Cardiac muscle cell (in vitro differentiated cells and primary cell): ENCODE measurements around the gene CALN1. TPM values are rescaled to one million over a fixed set of nuclear protein-coding genes. Genes with fewer than 3 reads are reported as not detected.

ENCODE experiments used
- DNase-seq, 2 donors: peaks; one replicate each; pipeline versions ENCODE4 v3.0.0 to v3.0.0-alpha.2; 2010 to 2017; ENCODE audit warnings: low read depth in 1 of 2, low spot score in 1 of 2
- H3K27ac ChIP-seq: fragments of 200-600 bp; sonication (generic); 2 replicates; pipeline ENCODE4 v1.5.1; 2016
- H3K27me3 ChIP-seq: fragments of 200-600 bp; sonication (generic); 2 replicates; pipeline ENCODE4 v1.6.0; 2016; ENCODE audit warnings: control low read depth
- H3K36me3 ChIP-seq: fragments of 200-600 bp; sonication (generic); 2 replicates; pipeline ENCODE4 v1.5.1; 2016; ENCODE audit warnings: control low read depth
- H3K4me1 ChIP-seq: fragments of 200-600 bp; sonication (generic); 2 replicates; pipeline ENCODE4 v1.8.1; 2017; ENCODE audit warnings: low read depth, mild to moderate bottlenecking, mixed run types
- H3K4me3 ChIP-seq: fragments of 200-600 bp; sonication (generic); 2 replicates; pipeline ENCODE4 v1.5.1; 2016; ENCODE audit warnings: mild to moderate bottlenecking
- H3K9me3 ChIP-seq: fragments of 200-600 bp; sonication (generic); 2 replicates; pipeline ENCODE4 v1.5.1; 2017; ENCODE audit warnings: low read depth, mild to moderate bottlenecking, control low read depth
- polyA plus RNA-seq: library from polyadenylated mRNA; unstranded; fragments of >200 nt; fragmentation: Nextera tagmentation; extraction: Ambion mirVana; gene quantifications from 2 replicates; pipeline ENCODE4 v1.2.1, GENCODE V29; 2016
- total RNA-seq: library from RNA; depleted of rRNA; stranded (reverse); fragments of >200 nt; gene quantifications from 2 replicates; pipeline ENCODE4 v1.2.3, GENCODE V29; 2016
- TF ChIP-seq, protein P1 (sequence below): IDR thresholded peaks from 2 replicates; pipeline ENCODE4 v1.5.1; 2012; ENCODE audit warnings: low read depth, mild to moderate bottlenecking, low read length

CALN1 gene
- total and polyA plus RNA-seq, 2 experiments from 2014 or later = 0.03 to 0.18 TPM

DNA sequence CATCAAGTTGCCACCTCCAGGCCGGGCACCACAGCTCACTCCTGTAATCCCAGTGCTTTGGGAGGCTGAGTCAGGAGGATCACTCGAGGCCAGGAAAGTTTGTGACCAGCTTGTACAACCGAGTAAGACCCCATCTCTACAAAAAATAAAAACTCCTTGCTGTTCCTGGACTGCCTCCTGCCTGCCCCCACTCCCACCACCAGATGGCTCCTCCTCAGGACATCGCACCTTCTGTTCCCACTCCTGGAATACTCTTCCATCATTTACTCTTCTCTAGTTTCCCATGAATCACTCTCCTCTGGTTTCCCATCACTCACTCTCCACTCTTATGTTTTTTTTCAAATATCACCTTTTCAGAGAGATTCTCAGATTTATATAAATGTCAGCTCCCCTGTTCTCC is 540.7 kb downstream of the CALN1 start:
- TF ChIP-seq, protein P1, sequence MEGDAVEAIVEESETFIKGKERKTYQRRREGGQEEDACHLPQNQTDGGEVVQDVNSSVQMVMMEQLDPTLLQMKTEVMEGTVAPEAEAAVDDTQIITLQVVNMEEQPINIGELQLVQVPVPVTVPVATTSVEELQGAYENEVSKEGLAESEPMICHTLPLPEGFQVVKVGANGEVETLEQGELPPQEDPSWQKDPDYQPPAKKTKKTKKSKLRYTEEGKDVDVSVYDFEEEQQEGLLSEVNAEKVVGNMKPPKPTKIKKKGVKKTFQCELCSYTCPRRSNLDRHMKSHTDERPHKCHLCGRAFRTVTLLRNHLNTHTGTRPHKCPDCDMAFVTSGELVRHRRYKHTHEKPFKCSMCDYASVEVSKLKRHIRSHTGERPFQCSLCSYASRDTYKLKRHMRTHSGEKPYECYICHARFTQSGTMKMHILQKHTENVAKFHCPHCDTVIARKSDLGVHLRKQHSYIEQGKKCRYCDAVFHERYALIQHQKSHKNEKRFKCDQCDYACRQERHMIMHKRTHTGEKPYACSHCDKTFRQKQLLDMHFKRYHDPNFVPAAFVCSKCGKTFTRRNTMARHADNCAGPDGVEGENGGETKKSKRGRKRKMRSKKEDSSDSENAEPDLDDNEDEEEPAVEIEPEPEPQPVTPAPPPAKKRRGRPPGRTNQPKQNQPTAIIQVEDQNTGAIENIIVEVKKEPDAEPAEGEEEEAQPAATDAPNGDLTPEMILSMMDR = no peak
- no peaks in the 10 kb centered on the region for H3K27me3 ChIP-seq
- no peak for DNase-seq
- no peaks in the 10 kb centered on the region for H3K4me1 ChIP-seq
- no peak overlapping the region for H3K27ac ChIP-seq
- H3K36me3 ChIP-seq = no peaks in the 10 kb centered on the region
- H3K4me3 ChIP-seq = no peak overlapping the region
- no peaks in the 10 kb centered on the region for H3K9me3 ChIP-seq

DNA sequence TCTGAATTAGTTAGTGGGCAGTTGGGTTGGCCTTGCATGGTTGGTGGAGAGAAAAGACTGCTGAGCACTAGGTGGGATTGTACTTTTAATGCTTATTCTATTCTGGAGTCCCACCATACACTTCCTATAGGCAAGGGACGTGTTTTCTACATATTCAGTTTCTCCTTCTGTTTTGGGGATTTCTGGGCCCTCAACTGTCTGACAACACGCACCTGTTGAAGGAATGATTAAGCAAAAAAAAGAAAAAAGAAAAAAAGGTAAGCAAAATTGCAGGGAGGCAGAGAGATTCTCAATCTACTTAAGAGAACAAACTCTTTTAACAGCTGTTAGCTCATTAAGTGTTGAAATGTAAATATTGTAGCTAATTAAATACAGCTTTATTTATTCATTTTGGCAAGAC is 541.3 kb downstream of the CALN1 start:
- no peaks in the 10 kb centered on the region for H3K9me3 ChIP-seq
- TF ChIP-seq, protein P1 = no peak
- H3K4me1 ChIP-seq = no peaks in the 10 kb centered on the region
- DNase-seq = no peak
- no peak overlapping the region for H3K4me3 ChIP-seq
- no peaks in the 10 kb centered on the region for H3K36me3 ChIP-seq
- no peak overlapping the region for H3K27ac ChIP-seq
- H3K27me3 ChIP-seq = no peaks in the 10 kb centered on the region

DNA sequence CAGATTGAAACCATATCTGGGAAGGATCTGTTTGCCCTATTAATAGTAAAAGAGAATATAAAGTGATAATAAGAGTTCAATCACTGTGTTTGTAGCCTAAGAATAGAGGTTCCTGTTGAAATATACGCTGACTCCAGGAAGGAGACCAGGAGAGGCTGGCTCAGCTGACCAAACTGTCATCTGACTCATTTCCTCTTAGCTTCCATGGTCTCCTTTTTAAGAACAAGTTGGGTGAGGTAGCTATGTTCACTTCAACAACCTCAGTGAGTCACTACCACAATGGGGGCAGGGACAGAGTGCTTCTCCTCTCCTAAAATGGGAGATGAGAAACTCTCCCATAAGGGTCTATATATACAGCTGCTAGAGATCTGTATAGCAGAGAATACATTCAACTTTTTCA is 543.3 kb downstream of the CALN1 start:
- TF ChIP-seq, protein P1 = no peak
- no peaks in the 10 kb centered on the region for H3K36me3 ChIP-seq
- no peak overlapping the region for H3K27ac ChIP-seq
- no peak overlapping the region for H3K4me3 ChIP-seq
- no peaks in the 10 kb centered on the region for H3K27me3 ChIP-seq
- H3K4me1 ChIP-seq = no peaks in the 10 kb centered on the region
- no peaks in the 10 kb centered on the region for H3K9me3 ChIP-seq
- peak in 1 of 2 donors; percentile 0 for DNase-seq

DNA sequence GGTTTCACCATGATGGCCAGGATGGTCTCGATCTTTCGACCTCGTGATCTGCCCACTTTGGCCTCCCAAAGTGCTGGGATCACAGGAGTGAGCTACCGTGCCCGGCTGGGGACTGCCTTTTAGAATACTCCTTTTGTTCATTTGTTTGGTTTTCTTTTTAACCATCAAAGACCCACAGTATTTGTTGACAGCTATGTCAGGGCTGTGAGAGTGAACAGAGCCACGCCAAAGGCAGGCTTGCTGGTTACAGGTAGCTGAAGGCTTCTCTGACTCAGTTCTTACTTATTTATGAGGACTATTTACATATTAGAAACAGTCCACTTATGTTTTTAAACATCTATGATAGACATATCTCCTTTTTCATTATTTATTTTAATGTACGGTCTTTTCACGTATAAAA is 544.5 kb downstream of the CALN1 start:
- Histone ChIP-seq H3K4me1 (no peaks in the 10 kb centered on the region), H3K27me3 (no peaks in the 10 kb centered on the region), H3K9me3 (no peaks in the 10 kb centered on the region), H3K4me3 (no peak overlapping the region), H3K27ac (no peak overlapping the region), H3K36me3 (no peaks in the 10 kb centered on the region)
- TF ChIP-seq, protein P1 = no peak
- no peak for DNase-seq

DNA sequence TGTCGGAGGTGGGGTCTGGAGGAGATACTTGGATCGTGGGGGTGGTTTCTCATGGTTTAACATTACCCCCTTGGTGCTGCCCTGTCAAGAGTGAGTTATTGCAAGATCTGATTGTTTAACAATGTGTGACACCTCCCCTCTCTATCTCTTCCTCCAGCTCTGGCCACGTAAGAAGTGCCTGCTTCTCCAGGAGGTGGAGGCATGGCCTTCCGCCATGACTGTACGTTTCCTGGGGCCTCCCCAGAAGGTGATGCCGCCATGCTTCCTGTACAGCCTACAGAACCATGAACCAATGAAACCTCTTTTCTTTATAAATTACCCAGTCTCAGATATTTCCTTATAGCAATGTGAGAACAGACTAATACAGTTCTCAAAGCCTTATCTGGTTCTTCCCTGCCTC is 547.0 kb downstream of the CALN1 start:
- H3K4me3 ChIP-seq = no peak overlapping the region
- DNase-seq = no peak
- H3K4me1 ChIP-seq = no peaks in the 10 kb centered on the region
- H3K27ac ChIP-seq = no peak overlapping the region
- no peaks in the 10 kb centered on the region for H3K27me3 ChIP-seq
- TF ChIP-seq, protein P1 = no peak
- no peaks in the 10 kb centered on the region for H3K36me3 ChIP-seq
- no peaks in the 10 kb centered on the region for H3K9me3 ChIP-seq

DNA sequence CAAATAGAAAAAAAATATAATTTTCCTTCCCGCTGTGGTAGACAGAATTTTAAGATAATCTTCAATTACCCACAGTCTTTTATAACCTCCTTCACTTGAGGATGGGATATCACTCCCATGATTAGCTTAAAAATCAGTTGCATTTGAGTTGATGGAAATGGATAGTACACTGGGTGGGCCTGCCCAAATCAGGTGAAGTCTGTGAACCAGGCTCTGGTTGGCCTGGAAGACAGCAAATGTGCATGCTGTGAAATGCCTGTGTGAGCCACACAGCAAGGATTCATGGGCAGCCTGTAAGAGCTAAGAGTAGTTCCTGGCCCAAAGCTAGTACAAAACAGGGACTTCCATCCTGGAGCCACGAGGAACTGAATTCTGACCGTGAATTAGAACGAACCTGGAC is 548.0 kb downstream of the CALN1 start:
- H3K27ac ChIP-seq = no peak overlapping the region
- no peaks in the 10 kb centered on the region for H3K4me1 ChIP-seq
- H3K27me3 ChIP-seq = no peaks in the 10 kb centered on the region
- DNase-seq = no peak
- TF ChIP-seq, protein P1 = no peak
- H3K36me3 ChIP-seq = no peaks in the 10 kb centered on the region
- H3K9me3 ChIP-seq = no peaks in the 10 kb centered on the region
- no peak overlapping the region for H3K4me3 ChIP-seq
